Ovary (tissue), 3 donors: ENCODE measurements around the gene NATD1.

Source experiments
- CTCF ChIP-seq, 3 donors: fragments of 450-650 bp in 2 of 3; fragments of 200-600 bp in 1 of 3; IDR thresholded peaks; one replicate each; pipeline versions ENCODE4 v1.5.1 to v1.8.0; 2016 to 2022; ENCODE audit warnings: antibody characterized with exemption in 3 of 3, mild to moderate bottlenecking in 1 of 3
- EP300 ChIP-seq: sonication (generic); formaldehyde crosslinking; IDR thresholded peaks from one replicate; pipeline ENCODE4 v1.6.1; 2017; ENCODE audit warnings: antibody characterized with exemption
- POLR2A ChIP-seq: fragments of 450-650 bp; IDR thresholded peaks from one replicate; pipeline ENCODE4 v1.6.1; 2017; ENCODE audit warnings: antibody characterized with exemption, mild to moderate bottlenecking, moderate library complexity
- donor health status: DM: no; HTN: no; CAD: no.

- TF ChIP-seq EP300: no peak
- TF ChIP-seq CTCF (IDR thresholded peaks at IDR 0.05): no peak
- TF ChIP-seq POLR2A: no peak
Measured at GRCh38 chr17:21242780-21243515, 10.3 kb downstream of the NATD1 start.
